ENCODE measurements around the gene PRKAG1. TPM values are rescaled to one million over a fixed set of nuclear protein-coding genes. Genes with fewer than 3 reads are reported as not detected.

The PRKAG1 gene
- total RNA-seq, 1 experiment from 2014 or later, result 80.3 TPM

- no peak for DNase-seq (ENCODE audit: unreplicated experiment)
- CTCF ChIA-PET, result interaction anchor here (0.7 to 2.5 kb wide), 2 partner anchors 50 to 129 kb away, joined by 3 to 11 read pairs; no protein-coding TSS in a partner anchor
- intact Hi-C loops (cut with micrococcal nuclease), result no loop called here
- Mint-ChIP-seq H3K4me1 (ENCODE audit: insufficient read depth, unreplicated experiment) (peaks cover 6% of the 10 kb centered on the region), H3K36me3 (ENCODE audit: insufficient read depth, unreplicated experiment) (peaks cover 6% of the 10 kb centered on the region), H3K27ac (ENCODE audit: low read depth, unreplicated experiment) (no peak overlapping the region), H3K9me3 (ENCODE audit: unreplicated experiment) (no peaks in the 10 kb centered on the region), H3K4me3 (ENCODE audit: unreplicated experiment) (no peak overlapping the region), H3K27me3 (ENCODE audit: insufficient read depth, unreplicated experiment) (peaks cover 91% of the 10 kb centered on the region)
- TF ChIP-seq CTCF (IDR thresholded peaks at IDR 0.05; ENCODE audit: unreplicated experiment), result no peak
- POLR2A ChIA-PET, result no interaction called here
- BruUV-seq (replicated peaks), result no TSS peak
Measured at GRCh38 chr12:48981757-48982157, 36.8 kb downstream of the PRKAG1 start.

DNA sequence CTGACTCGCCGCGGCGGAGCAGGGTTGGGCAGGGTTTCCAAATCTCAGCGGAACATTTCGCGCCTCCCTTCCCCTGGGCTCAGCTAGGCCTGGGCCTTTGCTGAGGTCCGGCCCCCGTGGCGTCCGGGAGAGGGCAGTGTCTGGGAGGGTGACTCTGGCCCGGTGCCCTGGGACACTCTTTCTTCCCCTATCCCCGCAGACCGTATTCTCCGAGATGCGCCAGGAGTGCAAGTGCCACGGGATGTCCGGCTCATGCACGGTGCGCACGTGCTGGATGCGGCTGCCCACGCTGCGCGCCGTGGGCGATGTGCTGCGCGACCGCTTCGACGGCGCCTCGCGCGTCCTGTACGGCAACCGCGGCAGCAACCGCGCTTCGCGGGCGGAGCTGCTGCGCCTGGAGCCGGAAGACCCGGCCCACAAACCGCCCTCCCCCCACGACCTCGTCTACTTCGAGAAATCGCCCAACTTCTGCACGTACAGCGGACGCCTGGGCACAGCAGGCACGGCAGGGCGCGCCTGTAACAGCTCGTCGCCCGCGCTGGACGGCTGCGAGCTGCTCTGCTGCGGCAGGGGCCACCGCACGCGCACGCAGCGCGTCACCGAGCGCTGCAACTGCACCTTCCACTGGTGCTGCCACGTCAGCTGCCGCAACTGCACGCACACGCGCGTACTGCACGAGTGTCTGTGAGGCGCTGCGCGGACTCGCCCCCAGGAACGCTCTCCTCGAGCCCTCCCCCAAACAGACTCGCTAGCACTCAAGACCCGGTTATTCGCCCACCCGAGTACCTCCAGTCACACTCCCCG is 37.4 kb downstream of the PRKAG1 start:
- Mint-ChIP-seq H3K27ac (ENCODE audit: low read depth, unreplicated experiment) (no peak overlapping the region), H3K4me1 (ENCODE audit: insufficient read depth, unreplicated experiment) (peaks cover 6% of the 10 kb centered on the region), H3K36me3 (ENCODE audit: insufficient read depth, unreplicated experiment) (peaks cover 6% of the 10 kb centered on the region), H3K9me3 (ENCODE audit: unreplicated experiment) (no peaks in the 10 kb centered on the region), H3K27me3 (ENCODE audit: insufficient read depth, unreplicated experiment) (peaks cover 91% of the 10 kb centered on the region), H3K4me3 (ENCODE audit: unreplicated experiment) (no peak overlapping the region)
- POLR2A ChIA-PET, result no interaction called here
- no TSS peak for BruUV-seq (replicated peaks)
- TF ChIP-seq CTCF (IDR thresholded peaks at IDR 0.05; ENCODE audit: unreplicated experiment), result no peak
- CTCF ChIA-PET, result interaction anchor here (0.7 kb wide), 1 partner anchor 975 kb away, joined by 3 read pairs; no protein-coding TSS in a partner anchor
- DNase-seq (ENCODE audit: unreplicated experiment), result no peak
- intact Hi-C loops (cut with micrococcal nuclease), result no loop called here

DNA sequence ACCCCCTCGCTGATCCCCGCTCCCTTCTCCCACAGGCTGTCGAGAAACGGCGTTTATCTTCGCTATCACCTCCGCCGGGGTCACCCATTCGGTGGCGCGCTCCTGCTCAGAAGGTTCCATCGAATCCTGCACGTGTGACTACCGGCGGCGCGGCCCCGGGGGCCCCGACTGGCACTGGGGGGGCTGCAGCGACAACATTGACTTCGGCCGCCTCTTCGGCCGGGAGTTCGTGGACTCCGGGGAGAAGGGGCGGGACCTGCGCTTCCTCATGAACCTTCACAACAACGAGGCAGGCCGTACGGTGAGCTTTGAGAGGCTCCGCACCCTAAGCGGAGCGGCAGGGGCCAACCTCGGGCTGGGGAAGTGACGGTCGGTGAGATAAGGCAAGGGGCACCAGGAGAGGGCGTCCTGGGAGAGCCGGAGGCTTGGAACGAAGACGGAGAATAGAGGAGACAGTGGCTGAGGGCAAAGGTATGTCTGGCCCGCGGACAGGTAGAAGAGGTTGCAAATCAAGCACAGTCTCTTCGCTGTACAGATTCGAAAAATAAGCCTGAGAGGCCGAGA is 38.1 kb downstream of the PRKAG1 start:
- CTCF ChIA-PET, result interaction anchor here (0.7 to 5.0 kb wide), 3 partner anchors 9 to 976 kb away, joined by 3 to 54 read pairs (median 4); no protein-coding TSS in a partner anchor
- H3K4me1 Mint-ChIP-seq (ENCODE audit: insufficient read depth, unreplicated experiment), result peaks cover 6% of the 10 kb centered on the region
- peaks cover 85% of the 10 kb centered on the region for H3K27me3 Mint-ChIP-seq (ENCODE audit: insufficient read depth, unreplicated experiment)
- H3K4me3 Mint-ChIP-seq (ENCODE audit: unreplicated experiment), result no peak overlapping the region
- TF ChIP-seq CTCF (IDR thresholded peaks at IDR 0.05; ENCODE audit: unreplicated experiment), result no peak
- peaks cover 6% of the 10 kb centered on the region for H3K36me3 Mint-ChIP-seq (ENCODE audit: insufficient read depth, unreplicated experiment)
- POLR2A ChIA-PET, result no interaction called here
- no peak for DNase-seq (ENCODE audit: unreplicated experiment)
- intact Hi-C loops (cut with micrococcal nuclease), result no loop called here
- no TSS peak for BruUV-seq (replicated peaks)
- H3K9me3 Mint-ChIP-seq (ENCODE audit: unreplicated experiment), result no peaks in the 10 kb centered on the region
- H3K27ac Mint-ChIP-seq (ENCODE audit: low read depth, unreplicated experiment), result no peak overlapping the region

DNA sequence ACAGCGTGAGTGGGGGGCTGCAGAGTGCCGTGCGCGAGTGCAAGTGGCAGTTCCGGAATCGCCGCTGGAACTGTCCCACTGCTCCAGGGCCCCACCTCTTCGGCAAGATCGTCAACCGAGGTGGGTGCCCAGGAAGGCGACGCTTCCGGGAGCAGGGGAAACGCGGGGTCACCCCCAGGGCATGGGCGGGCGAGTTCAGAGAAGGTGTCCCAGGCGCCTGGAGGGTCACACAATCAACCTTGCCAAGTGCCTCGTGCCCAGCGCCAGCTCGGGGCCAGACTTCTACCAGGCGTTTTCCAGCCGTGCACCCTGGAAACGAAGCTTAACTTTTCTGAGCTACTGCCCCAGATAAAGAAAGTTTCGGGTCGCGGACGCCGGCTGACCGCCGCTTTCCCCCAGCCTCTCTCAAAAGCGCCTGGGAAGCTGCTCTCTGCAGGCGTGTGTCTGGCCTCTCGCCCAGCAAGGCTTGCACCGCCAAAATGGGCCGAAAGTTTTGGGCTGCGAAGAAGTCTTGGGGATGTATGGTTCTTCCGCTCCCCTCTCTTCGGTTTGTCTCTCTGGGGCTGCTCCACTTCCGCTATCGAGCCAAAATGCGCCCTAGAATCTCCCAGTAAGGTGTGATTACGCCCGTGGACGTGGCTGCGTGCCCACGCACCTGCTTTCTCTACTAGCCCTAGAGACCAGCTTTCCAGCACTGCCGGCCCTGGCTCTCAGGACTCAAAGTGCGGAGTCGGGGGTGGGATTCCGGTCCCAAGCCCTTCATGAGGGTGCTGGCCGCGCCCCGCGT is 38.8 kb downstream of the PRKAG1 start:
- intact Hi-C loops (cut with micrococcal nuclease), result no loop called here
- BruUV-seq (replicated peaks), result no TSS peak
- Mint-ChIP-seq H3K36me3 (ENCODE audit: insufficient read depth, unreplicated experiment) (peaks cover 6% of the 10 kb centered on the region), H3K4me1 (ENCODE audit: insufficient read depth, unreplicated experiment) (peaks cover 6% of the 10 kb centered on the region), H3K27ac (ENCODE audit: low read depth, unreplicated experiment) (no peak overlapping the region), H3K9me3 (ENCODE audit: unreplicated experiment) (no peaks in the 10 kb centered on the region), H3K27me3 (ENCODE audit: insufficient read depth, unreplicated experiment) (peaks cover 78% of the 10 kb centered on the region), H3K4me3 (ENCODE audit: unreplicated experiment) (peak overlapping the region; percentile 18)
- no peak for DNase-seq (ENCODE audit: unreplicated experiment)
- ChIA-PET POLR2A (no interaction called here), CTCF (interaction anchor here (0.5 to 5.0 kb wide), 6 partner anchors 10 to 976 kb away, joined by 3 to 54 read pairs (median 5); partner anchors contain the start of genes ARF3 and DDX23)
- no peak for TF ChIP-seq CTCF (IDR thresholded peaks at IDR 0.05; ENCODE audit: unreplicated experiment)

Measured in MCF 10A (cell line).